PC-9 (cell line): ENCODE measurements around the gene SLC30A1. TPM values are rescaled to one million over a fixed set of nuclear protein-coding genes. Genes with fewer than 3 reads are reported as not detected.

ENCODE experiments used
- BruUV-seq: library from RNA; stranded (reverse); fragments of 400-500 nt; replicated peaks from 2 replicates; lab custom pipeline; 2021; lab: Mats Ljungman, UMichigan
- CTCF ChIA-PET: fragments of 300-600 bp; sonication (Branson Sonifier 250); formaldehyde crosslinking; loops from one replicate; lab custom pipeline; 2022; ENCODE audit warnings: antibody characterized with exemption; lab: Charles Lee
- POLR2A ChIA-PET: fragments of 300-600 bp; sonication (Branson Sonifier 250); formaldehyde crosslinking; loops from one replicate; lab custom pipeline; 2022; ENCODE audit warnings: antibody characterized with exemption; ENCODE audit not compliant: unreplicated experiment; lab: Charles Lee
- DNase-seq, 2 experiments: peaks; one replicate each; pipeline versions ENCODE4 v3.0.0 to v3.0.0-alpha.2; 2015 to 2022; ENCODE audit warnings: mixed read lengths in 1 of 2
- H2AFZ ChIP-seq: fragments of 200-600 bp; sonication (generic); 2 replicates; pipeline ENCODE4 v1.8.1; 2017; ENCODE audit warnings: antibody characterized with exemption
- H3F3A ChIP-seq: fragments of 200-600 bp; sonication (generic); 2 replicates; pipeline ENCODE4 v1.8.1; 2017; ENCODE audit warnings: antibody characterized with exemption, mild to moderate bottlenecking, low read depth; ENCODE audit not compliant: insufficient read depth
- H3K27ac ChIP-seq: fragments of 200-600 bp; sonication (generic); 2 replicates; pipeline ENCODE4 v1.6.1; 2016; ENCODE audit warnings: mixed run types
- H3K27me3 ChIP-seq: fragments of 200-600 bp; sonication (generic); 2 replicates; pipeline ENCODE4 v1.6.1; 2016; ENCODE audit warnings: low read depth, mixed run types; ENCODE audit not compliant: insufficient read depth
- H3K36me3 ChIP-seq: fragments of 200-600 bp; sonication (generic); 2 replicates; pipeline ENCODE4 v1.6.1; 2016; ENCODE audit warnings: low read depth, mixed run types
- H3K4me1 ChIP-seq: fragments of 200-600 bp; sonication (generic); replicated peaks from 2 replicates; pipeline ENCODE4 v1.6.1; 2016; ENCODE audit warnings: mixed run types; ENCODE audit not compliant: insufficient read depth
- H3K4me2 ChIP-seq: fragments of 200-600 bp; sonication (generic); 2 replicates; pipeline ENCODE4 v1.6.1; 2017; ENCODE audit warnings: mixed run types
- H3K4me3 ChIP-seq: fragments of 200-600 bp; sonication (generic); 2 replicates; pipeline ENCODE4 v1.6.1; 2016; ENCODE audit warnings: mixed run types
- H3K79me2 ChIP-seq: fragments of 200-600 bp; sonication (generic); 2 replicates; pipeline ENCODE4 v1.6.1; 2017; ENCODE audit warnings: low read depth, mixed run types
- H3K9me2 ChIP-seq: fragments of 200-600 bp; sonication (generic); 2 replicates; pipeline ENCODE4 v1.8.1; 2017; ENCODE audit warnings: mild to moderate bottlenecking; ENCODE audit not compliant: insufficient read depth
- H3K9me3 ChIP-seq: fragments of 200-600 bp; sonication (generic); 2 replicates; pipeline ENCODE4 v1.8.1; 2016; ENCODE audit warnings: low read depth; ENCODE audit not compliant: insufficient read depth
- H4K20me1 ChIP-seq: fragments of 200-600 bp; sonication (generic); 2 replicates; pipeline ENCODE4 v1.8.1; 2017; ENCODE audit not compliant: insufficient read depth
- EZH2 ChIP-seq: fragments of 200-600 bp; sonication (generic); IDR thresholded peaks from 2 replicates; pipeline ENCODE4 v1.8.0; 2017; ENCODE audit warnings: antibody characterized with exemption, low read depth
- intact Hi-C: fragments of 100-400 bp; cut with micrococcal nuclease; formaldehyde crosslinking; loops from one replicate; pipeline ENCODE4 v1.10.0; 2022; ENCODE audit not compliant: unreplicated experiment
- total RNA-seq: library from RNA; stranded (reverse); gene quantifications from 2 replicates; pipeline ENCODE4 v1.2.3, GENCODE V29; 2021
- TF ChIP-seq, protein P1 (sequence below): fragments of 200-600 bp; sonication (generic); conservative IDR thresholded peaks from 2 replicates; pipeline ENCODE4 v1.6.1; 2017; ENCODE audit warnings: mixed run types, antibody characterized with exemption, mild to moderate bottlenecking, moderate library complexity

The SLC30A1 gene
- total RNA-seq, 1 experiment from 2014 or later, result 27.6 TPM

DNA sequence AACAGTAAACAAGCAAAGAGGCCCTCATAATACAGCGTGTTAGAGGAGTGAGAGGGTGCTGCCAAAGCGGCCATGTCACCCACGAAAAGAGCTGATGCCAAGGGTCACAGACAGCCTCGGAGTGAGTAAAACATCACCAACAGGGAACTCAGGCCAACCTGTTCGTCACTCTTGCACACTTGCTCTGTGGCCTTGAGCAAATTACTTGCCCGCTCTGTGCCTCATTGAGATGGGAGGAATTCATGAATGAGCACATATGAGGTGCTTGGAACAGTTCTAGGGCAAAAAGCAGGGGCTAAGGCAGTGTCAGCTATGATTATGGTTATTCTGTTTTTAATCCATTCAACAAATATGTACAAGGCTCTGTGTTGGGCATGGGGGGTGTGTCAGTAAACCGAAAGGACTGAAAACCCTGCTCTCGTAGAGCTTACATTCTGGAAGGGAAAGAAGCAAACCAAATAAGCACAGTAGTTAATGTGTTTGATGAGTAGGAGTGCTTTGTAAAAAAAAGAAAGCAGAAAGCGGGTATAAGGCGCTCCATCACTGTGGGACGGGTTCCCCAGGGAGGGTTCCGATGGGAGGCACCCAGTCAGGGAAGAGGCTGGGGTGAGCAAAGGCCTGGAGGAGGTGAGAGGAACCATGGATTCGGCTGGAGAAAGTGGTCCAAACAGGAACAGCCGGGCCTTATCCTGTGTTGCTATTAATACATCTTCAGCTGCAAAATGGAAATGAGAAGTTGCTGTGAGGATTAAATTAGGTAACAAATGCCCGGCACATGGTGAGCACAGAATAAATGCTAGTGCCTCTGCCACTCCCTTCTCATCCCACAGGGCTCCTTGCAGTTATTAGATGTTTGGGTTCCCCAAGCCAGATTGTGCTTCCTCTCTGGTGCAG, 47.5 kb downstream of the SLC30A1 start:
- no peak overlapping the region for H3K27ac ChIP-seq
- H3K4me2 ChIP-seq, result no peak overlapping the region
- BruUV-seq, result no TSS peak
- CTCF ChIA-PET, result no interaction called here
- H3K4me3 ChIP-seq, result no peak overlapping the region
- H3K27me3 ChIP-seq, result no peaks in the 10 kb centered on the region
- TF ChIP-seq, protein P1, sequence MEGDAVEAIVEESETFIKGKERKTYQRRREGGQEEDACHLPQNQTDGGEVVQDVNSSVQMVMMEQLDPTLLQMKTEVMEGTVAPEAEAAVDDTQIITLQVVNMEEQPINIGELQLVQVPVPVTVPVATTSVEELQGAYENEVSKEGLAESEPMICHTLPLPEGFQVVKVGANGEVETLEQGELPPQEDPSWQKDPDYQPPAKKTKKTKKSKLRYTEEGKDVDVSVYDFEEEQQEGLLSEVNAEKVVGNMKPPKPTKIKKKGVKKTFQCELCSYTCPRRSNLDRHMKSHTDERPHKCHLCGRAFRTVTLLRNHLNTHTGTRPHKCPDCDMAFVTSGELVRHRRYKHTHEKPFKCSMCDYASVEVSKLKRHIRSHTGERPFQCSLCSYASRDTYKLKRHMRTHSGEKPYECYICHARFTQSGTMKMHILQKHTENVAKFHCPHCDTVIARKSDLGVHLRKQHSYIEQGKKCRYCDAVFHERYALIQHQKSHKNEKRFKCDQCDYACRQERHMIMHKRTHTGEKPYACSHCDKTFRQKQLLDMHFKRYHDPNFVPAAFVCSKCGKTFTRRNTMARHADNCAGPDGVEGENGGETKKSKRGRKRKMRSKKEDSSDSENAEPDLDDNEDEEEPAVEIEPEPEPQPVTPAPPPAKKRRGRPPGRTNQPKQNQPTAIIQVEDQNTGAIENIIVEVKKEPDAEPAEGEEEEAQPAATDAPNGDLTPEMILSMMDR, result no peak
- no peak for TF ChIP-seq EZH2
- H3K4me1 ChIP-seq, result peaks cover 6% of the 10 kb centered on the region; the same call in 1 of the 2 replicates
- H4K20me1 ChIP-seq, result no peaks in the 10 kb centered on the region
- intact Hi-C loops, result no loop called here
- H3K79me2 ChIP-seq, result no peaks in the 10 kb centered on the region
- H3F3A ChIP-seq, result no peaks in the 10 kb centered on the region; the same call in 1 of the 2 replicates
- no peaks in the 10 kb centered on the region for H3K36me3 ChIP-seq
- H3K9me2 ChIP-seq, result no peaks in the 10 kb centered on the region
- no peak for DNase-seq
- H3K9me3 ChIP-seq, result no peaks in the 10 kb centered on the region
- POLR2A ChIA-PET, result no interaction called here
- H2AFZ ChIP-seq, result no peak overlapping the region

- ChIA-PET CTCF (no interaction called here), POLR2A (no interaction called here)
- Histone ChIP-seq H2AFZ (no peak overlapping the region), H3K9me2 (no peaks in the 10 kb centered on the region), H3F3A (no peaks in the 10 kb centered on the region; the same call in 1 of the 2 replicates), H3K36me3 (no peaks in the 10 kb centered on the region), H3K4me1 (peaks cover 10% of the 10 kb centered on the region), H3K4me2 (no peak overlapping the region), H3K27ac (no peak overlapping the region), H3K4me3 (no peak overlapping the region), H3K9me3 (no peaks in the 10 kb centered on the region), H4K20me1 (no peaks in the 10 kb centered on the region), H3K79me2 (no peaks in the 10 kb centered on the region), H3K27me3 (no peaks in the 10 kb centered on the region)
- TF ChIP-seq, protein P1, result no peak
- TF ChIP-seq EZH2, result no peak
- no TSS peak for BruUV-seq
- intact Hi-C loops, result no loop called here
- DNase-seq, result no peak
These were observed 48.9 kb downstream of the SLC30A1 start for GRCh38 chr1:211530102-211530501.

DNA sequence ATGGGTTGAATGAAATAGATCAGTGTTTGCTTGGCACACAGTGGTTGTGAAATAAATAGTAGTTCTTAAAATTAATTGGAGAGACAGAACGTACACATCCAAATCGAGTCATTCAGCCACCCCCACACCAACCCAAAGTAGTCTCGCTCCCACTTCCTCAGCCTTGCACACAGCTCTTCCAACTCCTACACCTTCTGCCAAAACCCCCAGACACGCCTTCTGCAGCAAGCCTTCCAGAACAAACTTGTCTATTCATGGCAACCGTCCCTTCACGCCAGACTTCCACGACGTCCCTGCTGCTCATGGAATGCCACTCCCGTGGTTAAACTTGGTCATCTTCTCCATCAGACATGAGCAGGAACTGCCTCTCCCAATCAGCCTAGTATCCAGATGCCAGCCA, 49.5 kb downstream of the SLC30A1 start:
- BruUV-seq, result no TSS peak
- POLR2A ChIA-PET, result no interaction called here
- no peak overlapping the region for H3K4me3 ChIP-seq
- no peaks in the 10 kb centered on the region for H3K27me3 ChIP-seq
- H3F3A ChIP-seq, result no peaks in the 10 kb centered on the region; the same call in 1 of the 2 replicates
- H3K36me3 ChIP-seq, result no peaks in the 10 kb centered on the region
- no peak for DNase-seq
- H3K9me3 ChIP-seq, result no peaks in the 10 kb centered on the region
- H3K4me1 ChIP-seq, result peaks cover 11% of the 10 kb centered on the region
- TF ChIP-seq EZH2, result no peak
- TF ChIP-seq, protein P1, result no peak
- H3K4me2 ChIP-seq, result no peak overlapping the region
- no peak overlapping the region for H2AFZ ChIP-seq
- CTCF ChIA-PET, result no interaction called here
- H4K20me1 ChIP-seq, result no peaks in the 10 kb centered on the region
- intact Hi-C loops, result no loop called here
- H3K27ac ChIP-seq, result no peak overlapping the region
- H3K79me2 ChIP-seq, result no peaks in the 10 kb centered on the region
- no peaks in the 10 kb centered on the region for H3K9me2 ChIP-seq
